K562 (cell line): ENCODE results near the gene SLC34A1. TPM values are rescaled to one million over a fixed set of nuclear protein-coding genes. Genes with fewer than 3 reads are reported as not detected.

ENCODE experiments used
- CBX8 ChIP-seq: fragments of 200-600 bp; sonication (generic); IDR thresholded peaks from 2 replicates; pipeline ENCODE4 v1.6.1; 2012; ENCODE audit warnings: borderline replicate concordance, mixed run types, low read depth, mild to moderate bottlenecking, moderate library complexity, mixed read lengths, low read length, control low read depth, inconsistent platforms; ENCODE audit not compliant: poor library complexity, severe bottlenecking; ENCODE audit errors: extremely low read depth
- CXXC5 ChIP-seq: fragments of 250-450 bp; sonication (Bioruptor Pico); IDR thresholded peaks from 2 replicates; pipeline ENCODE4 v1.8.0; 2022; ENCODE audit warnings: inconsistent platforms, mild to moderate bottlenecking, moderate library complexity
- EHMT2 ChIP-seq: fragments of 450-650 bp; IDR thresholded peaks from 2 replicates; pipeline ENCODE4 v1.6.1; 2018; ENCODE audit warnings: antibody characterized with exemption
- KAT2B ChIP-seq: IDR thresholded peaks from one replicate; pipeline ENCODE4 v1.6.1; 2012; ENCODE audit warnings: low read depth, mild to moderate bottlenecking, control low read depth, inconsistent platforms, low read length, moderate library complexity
- KLF1 ChIP-seq: fragments of 450-650 bp; IDR thresholded peaks from 2 replicates; pipeline ENCODE4 v1.6.1; 2016; ENCODE audit warnings: missing genetic modification characterization, missing compliant biosample characterization
- KLF16 ChIP-seq: IDR thresholded peaks from 2 replicates; pipeline ENCODE4 v1.6.1; 2016; ENCODE audit warnings: antibody characterized with exemption
- MTF1 ChIP-seq: fragments of 250-450 bp; sonication (Bioruptor Pico); IDR thresholded peaks from 2 replicates; pipeline ENCODE4 v1.9.0; 2021; ENCODE audit warnings: moderate library complexity, mild to moderate bottlenecking, inconsistent platforms, borderline replicate concordance
- NFXL1 ChIP-seq: fragments of 450-650 bp; formaldehyde crosslinking; IDR thresholded peaks from 2 replicates; pipeline ENCODE4 v1.4.0; 2021; ENCODE audit warnings: mild to moderate bottlenecking
- SRF ChIP-seq, 2 experiments: fragments of 250-450, 450-650 bp in 1 of 2; sonication (Bioruptor Pico) in 1 of 2; sonication (generic) in 1 of 2; formaldehyde crosslinking; IDR thresholded peaks; 2 replicates each; pipeline versions ENCODE4 v1.5.0 to v1.5.1; 2020 to 2022; ENCODE audit warnings: mild to moderate bottlenecking in 1 of 2, missing genetic modification reagents in 1 of 2
- TOE1 ChIP-seq, 2 experiments: fragments of 450-650 bp in 1 of 2; sonication (generic) in 1 of 2; formaldehyde crosslinking in 1 of 2; IDR thresholded peaks; 2 replicates each; pipeline versions ENCODE4 v1.7.1 to v1.8.0; 2016 to 2022; ENCODE audit warnings: borderline replicate concordance in 2 of 2, mild to moderate bottlenecking in 2 of 2, antibody characterized with exemption in 1 of 2, inconsistent platforms in 1 of 2, low read depth in 1 of 2, missing genetic modification reagents in 1 of 2, moderate library complexity in 1 of 2
- ZNF140 ChIP-seq: fragments of 250-450 bp; sonication (Bioruptor Pico); IDR thresholded peaks from 2 replicates; pipeline ENCODE4 v1.8.0; 2021; ENCODE audit warnings: moderate library complexity, mild to moderate bottlenecking, inconsistent platforms
- polyA plus RNA-seq, 8 experiments: library from polyadenylated mRNA; depleted of rRNA in 4 of 8; stranded (reverse) in 5 of 8; unstranded in 3 of 8; fragments of >200 nt; fragmentation: Nextera tagmentation in 2 of 8; fragmentation: Illumina TruSeq in 1 of 8; extraction: Ambion mirVana in 2 of 8; extraction: Trizol in 1 of 8; gene quantifications; 2 replicates each; pipeline versions ENCODE4 v1.2.1 to v1.2.3, GENCODE V29; 2011 to 2014; ENCODE audit warnings: inconsistent platforms in 1 of 8, missing spikeins in 1 of 8
- total RNA-seq, 7 experiments: library from RNA; depleted of rRNA in 6 of 7; stranded (reverse); fragments of >200 nt in 6 of 7; fragmentation: Illumina TruSeq in 2 of 7; extraction: Trizol in 2 of 7; gene quantifications; 2 replicates each; pipeline versions ENCODE4 v1.2.1 to v1.2.3, GENCODE V29; 2011 to 2021; ENCODE audit warnings: low replicate concordance in 1 of 7
- TF ChIP-seq, protein P1 (sequence below): fragments of 450-650 bp; IDR thresholded peaks from 2 replicates; pipeline ENCODE4 v1.6.1; 2016
- TF ChIP-seq, protein P2 (sequence below): fragments of 450-650 bp; IDR thresholded peaks from 2 replicates; pipeline ENCODE4 v1.6.1; 2017; ENCODE audit warnings: antibody characterized with exemption
- TF ChIP-seq, protein P3 (sequence below): fragments of 450-650 bp; IDR thresholded peaks from 2 replicates; pipeline ENCODE4 v1.6.1; 2016; ENCODE audit warnings: borderline replicate concordance
- TF ChIP-seq, protein P4 (sequence below): fragments of 450-650 bp; IDR thresholded peaks from 2 replicates; pipeline ENCODE4 v1.6.1; 2014; ENCODE audit warnings: low read depth, mild to moderate bottlenecking, moderate library complexity, borderline replicate concordance
- TF ChIP-seq, protein P5 (sequence below): fragments of 450-650 bp; conservative IDR thresholded peaks from 2 replicates; pipeline ENCODE4 v1.6.1; 2016; ENCODE audit warnings: missing genetic modification characterization, low read depth, mild to moderate bottlenecking, control low read depth, missing compliant biosample characterization

SLC34A1 gene
- total and polyA plus RNA-seq, 9 of the 15 experiments (the other 6 are each of a cell fraction or from before 2014, with no cell fraction given) = not detected

DNA sequence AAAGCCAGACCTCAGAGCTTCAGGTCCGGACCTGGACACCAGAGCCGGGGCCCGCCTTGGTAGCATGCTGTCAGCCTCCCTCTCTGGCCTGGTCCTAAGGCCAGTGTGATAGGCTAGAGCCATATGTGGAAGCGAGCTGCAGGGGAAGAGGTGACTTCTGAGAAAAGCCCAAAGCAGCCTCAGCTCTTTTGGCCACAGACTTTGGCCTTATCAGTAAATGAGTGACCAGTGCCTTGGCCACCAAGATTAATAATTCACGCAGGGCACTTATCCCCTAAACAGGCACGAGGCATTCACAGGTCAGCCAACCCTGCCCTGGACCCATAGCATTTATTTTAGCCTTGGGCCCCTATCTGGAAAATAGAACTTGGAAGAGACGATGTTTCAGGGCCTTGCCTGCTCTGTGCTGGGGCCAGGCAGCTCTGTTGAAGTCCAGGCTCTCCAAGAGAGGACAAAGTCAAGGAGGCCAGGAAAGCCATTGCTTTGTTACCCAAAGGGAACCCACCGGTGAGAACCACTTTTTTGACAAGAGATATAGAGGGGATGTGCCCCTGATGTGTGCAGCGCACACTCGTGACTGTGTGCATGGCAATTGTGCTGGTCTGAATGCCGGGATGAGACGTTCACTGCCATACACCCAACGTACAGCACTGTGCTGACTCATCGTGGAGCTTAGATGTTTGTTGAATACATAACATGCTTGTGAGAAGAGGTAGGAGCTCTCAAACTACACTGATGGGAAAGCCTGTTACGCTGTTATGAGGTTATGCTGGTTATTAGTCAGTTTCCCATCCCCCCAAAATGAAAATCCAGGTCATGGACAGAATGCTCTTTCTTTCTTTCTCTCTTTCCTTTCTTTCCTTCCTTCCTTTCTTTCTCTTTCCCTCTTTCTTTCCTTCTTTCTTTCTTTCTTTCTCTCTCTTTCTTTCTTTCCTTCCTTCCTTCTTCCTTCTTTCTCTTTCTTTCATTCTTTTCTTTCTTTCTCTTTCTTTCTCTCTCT, 5.0 kb upstream of the SLC34A1 start (continued):
- peak; percentile 68 for TF ChIP-seq TOE1 (IDR thresholded peaks at IDR 0.05; ENCODE audit: borderline replicate concordance)
- TF ChIP-seq TOE1 (CRISPR knock-in tag; IDR thresholded peaks at IDR 0.05; ENCODE audit: borderline replicate concordance, low read depth) = no peak
- TF ChIP-seq, protein P1, sequence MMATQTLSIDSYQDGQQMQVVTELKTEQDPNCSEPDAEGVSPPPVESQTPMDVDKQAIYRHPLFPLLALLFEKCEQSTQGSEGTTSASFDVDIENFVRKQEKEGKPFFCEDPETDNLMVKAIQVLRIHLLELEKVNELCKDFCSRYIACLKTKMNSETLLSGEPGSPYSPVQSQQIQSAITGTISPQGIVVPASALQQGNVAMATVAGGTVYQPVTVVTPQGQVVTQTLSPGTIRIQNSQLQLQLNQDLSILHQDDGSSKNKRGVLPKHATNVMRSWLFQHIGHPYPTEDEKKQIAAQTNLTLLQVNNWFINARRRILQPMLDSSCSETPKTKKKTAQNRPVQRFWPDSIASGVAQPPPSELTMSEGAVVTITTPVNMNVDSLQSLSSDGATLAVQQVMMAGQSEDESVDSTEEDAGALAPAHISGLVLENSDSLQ = no peak
- TF ChIP-seq KLF16 = no peak
- 0 out of 2 replicates have a peak, but pooled peaks have one; percentile 21 for TF ChIP-seq KLF1
- TF ChIP-seq, protein P2, sequence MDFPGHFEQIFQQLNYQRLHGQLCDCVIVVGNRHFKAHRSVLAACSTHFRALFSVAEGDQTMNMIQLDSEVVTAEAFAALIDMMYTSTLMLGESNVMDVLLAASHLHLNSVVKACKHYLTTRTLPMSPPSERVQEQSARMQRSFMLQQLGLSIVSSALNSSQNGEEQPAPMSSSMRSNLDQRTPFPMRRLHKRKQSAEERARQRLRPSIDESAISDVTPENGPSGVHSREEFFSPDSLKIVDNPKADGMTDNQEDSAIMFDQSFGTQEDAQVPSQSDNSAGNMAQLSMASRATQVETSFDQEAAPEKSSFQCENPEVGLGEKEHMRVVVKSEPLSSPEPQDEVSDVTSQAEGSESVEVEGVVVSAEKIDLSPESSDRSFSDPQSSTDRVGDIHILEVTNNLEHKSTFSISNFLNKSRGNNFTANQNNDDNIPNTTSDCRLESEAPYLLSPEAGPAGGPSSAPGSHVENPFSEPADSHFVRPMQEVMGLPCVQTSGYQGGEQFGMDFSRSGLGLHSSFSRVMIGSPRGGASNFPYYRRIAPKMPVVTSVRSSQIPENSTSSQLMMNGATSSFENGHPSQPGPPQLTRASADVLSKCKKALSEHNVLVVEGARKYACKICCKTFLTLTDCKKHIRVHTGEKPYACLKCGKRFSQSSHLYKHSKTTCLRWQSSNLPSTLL = peak; percentile 67
- TF ChIP-seq, protein P3, sequence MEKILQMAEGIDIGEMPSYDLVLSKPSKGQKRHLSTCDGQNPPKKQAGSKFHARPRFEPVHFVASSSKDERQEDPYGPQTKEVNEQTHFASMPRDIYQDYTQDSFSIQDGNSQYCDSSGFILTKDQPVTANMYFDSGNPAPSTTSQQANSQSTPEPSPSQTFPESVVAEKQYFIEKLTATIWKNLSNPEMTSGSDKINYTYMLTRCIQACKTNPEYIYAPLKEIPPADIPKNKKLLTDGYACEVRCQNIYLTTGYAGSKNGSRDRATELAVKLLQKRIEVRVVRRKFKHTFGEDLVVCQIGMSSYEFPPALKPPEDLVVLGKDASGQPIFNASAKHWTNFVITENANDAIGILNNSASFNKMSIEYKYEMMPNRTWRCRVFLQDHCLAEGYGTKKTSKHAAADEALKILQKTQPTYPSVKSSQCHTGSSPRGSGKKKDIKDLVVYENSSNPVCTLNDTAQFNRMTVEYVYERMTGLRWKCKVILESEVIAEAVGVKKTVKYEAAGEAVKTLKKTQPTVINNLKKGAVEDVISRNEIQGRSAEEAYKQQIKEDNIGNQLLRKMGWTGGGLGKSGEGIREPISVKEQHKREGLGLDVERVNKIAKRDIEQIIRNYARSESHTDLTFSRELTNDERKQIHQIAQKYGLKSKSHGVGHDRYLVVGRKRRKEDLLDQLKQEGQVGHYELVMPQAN = peak; percentile 71
- TF ChIP-seq, protein P4, sequence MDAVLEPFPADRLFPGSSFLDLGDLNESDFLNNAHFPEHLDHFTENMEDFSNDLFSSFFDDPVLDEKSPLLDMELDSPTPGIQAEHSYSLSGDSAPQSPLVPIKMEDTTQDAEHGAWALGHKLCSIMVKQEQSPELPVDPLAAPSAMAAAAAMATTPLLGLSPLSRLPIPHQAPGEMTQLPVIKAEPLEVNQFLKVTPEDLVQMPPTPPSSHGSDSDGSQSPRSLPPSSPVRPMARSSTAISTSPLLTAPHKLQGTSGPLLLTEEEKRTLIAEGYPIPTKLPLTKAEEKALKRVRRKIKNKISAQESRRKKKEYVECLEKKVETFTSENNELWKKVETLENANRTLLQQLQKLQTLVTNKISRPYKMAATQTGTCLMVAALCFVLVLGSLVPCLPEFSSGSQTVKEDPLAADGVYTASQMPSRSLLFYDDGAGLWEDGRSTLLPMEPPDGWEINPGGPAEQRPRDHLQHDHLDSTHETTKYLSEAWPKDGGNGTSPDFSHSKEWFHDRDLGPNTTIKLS = 0 out of 2 replicates have a peak, but pooled peaks have one; percentile 29
- TF ChIP-seq, protein P5, sequence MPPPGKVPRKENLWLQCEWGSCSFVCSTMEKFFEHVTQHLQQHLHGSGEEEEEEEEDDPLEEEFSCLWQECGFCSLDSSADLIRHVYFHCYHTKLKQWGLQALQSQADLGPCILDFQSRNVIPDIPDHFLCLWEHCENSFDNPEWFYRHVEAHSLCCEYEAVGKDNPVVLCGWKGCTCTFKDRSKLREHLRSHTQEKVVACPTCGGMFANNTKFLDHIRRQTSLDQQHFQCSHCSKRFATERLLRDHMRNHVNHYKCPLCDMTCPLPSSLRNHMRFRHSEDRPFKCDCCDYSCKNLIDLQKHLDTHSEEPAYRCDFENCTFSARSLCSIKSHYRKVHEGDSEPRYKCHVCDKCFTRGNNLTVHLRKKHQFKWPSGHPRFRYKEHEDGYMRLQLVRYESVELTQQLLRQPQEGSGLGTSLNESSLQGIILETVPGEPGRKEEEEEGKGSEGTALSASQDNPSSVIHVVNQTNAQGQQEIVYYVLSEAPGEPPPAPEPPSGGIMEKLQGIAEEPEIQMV = peak; percentile 48; the same call in 1 of the 2 replicates
- no peak for TF ChIP-seq ZNF140 (CRISPR knock-in tag)
- TF ChIP-seq CXXC5 (CRISPR knock-in tag) = peak; percentile 74
- peak; percentile 67; the same call in 1 of the 2 replicates for TF ChIP-seq MTF1 (CRISPR knock-in tag)
- 0 out of 2 replicates have a peak, but pooled peaks have one; percentile 15 for TF ChIP-seq NFXL1 (CRISPR knock-in tag)
- no peak for TF ChIP-seq CBX8
- peak in 1 of 2 experiments; percentile 89; a peak in 2 of 4 replicates for TF ChIP-seq SRF (CRISPR knock-in tag; IDR thresholded peaks at IDR 0.05)
- TF ChIP-seq EHMT2 = no peak; the same call in none of the 2 replicates
- TF ChIP-seq KAT2B = no peak
